Endothelial cell of umbilical vein (primary cell): Measurements from ENCODE around the gene TBX21. TPM values are rescaled to one million over a fixed set of nuclear protein-coding genes. Genes with fewer than 3 reads are reported as not detected.

Source experiments
- BruUV-seq: library from RNA; stranded (reverse); fragments of 400-500 nt; replicated peaks from 2 replicates; lab custom pipeline; 2021; lab: Mats Ljungman, UMichigan
- CTCF ChIA-PET: fragments of 300-600, 350-600 bp; sonication (Branson Sonifier 250); formaldehyde crosslinking; loops from one replicate; lab custom pipeline; 2021; ENCODE audit warnings: antibody characterized with exemption, inconsistent platforms; lab: Charles Lee
- POLR2A ChIA-PET: fragments of 300-600, 350-600 bp; sonication (Branson Sonifier 250); formaldehyde crosslinking; loops from one replicate; lab custom pipeline; 2021; ENCODE audit warnings: antibody characterized with exemption, inconsistent platforms; lab: Charles Lee
- DNase-seq: peaks from one replicate; pipeline ENCODE4 v3.0.0-alpha.2; 2011; ENCODE audit warnings: low read depth, low spot score
- FAIRE-seq: peaks from 2 replicates; lab custom pipeline; 2011; peaks lifted over from hg19 to GRCh38; lab: Jason Lieb, UNC
- H2AFZ ChIP-seq: 2 replicates; pipeline ENCODE4 v1.6.0; 2012; ENCODE audit warnings: low read depth, low read length, control low read depth, inconsistent platforms
- H3K27ac ChIP-seq: 2 replicates; pipeline ENCODE4 v1.5.1; 2011; ENCODE audit warnings: low read depth, mild to moderate bottlenecking, control low read depth, low read length, moderate library complexity; ENCODE audit not compliant: insufficient read depth
- H3K27me3 ChIP-seq, 2 experiments: 2 replicates each; pipeline versions ENCODE4 v1.6.0 to v1.6.1; 2011; ENCODE audit warnings: low read length in 2 of 2, mixed read lengths in 1 of 2; ENCODE audit not compliant: control insufficient read depth in 2 of 2, insufficient read depth in 2 of 2
- H3K36me3 ChIP-seq, 2 experiments: 2 replicates in 1 of 2; 3 replicates in 1 of 2; pipeline ENCODE4 v1.5.1; 2011; ENCODE audit warnings: low read length in 2 of 2, mild to moderate bottlenecking in 1 of 2, moderate library complexity in 1 of 2; ENCODE audit not compliant: control insufficient read depth in 2 of 2, insufficient read depth in 2 of 2; ENCODE audit errors: extremely low read depth in 1 of 2
- H3K4me1 ChIP-seq: 3 replicates; pipeline ENCODE4 v1.5.1; 2011; ENCODE audit warnings: mild to moderate bottlenecking, low read length; ENCODE audit not compliant: control insufficient read depth, insufficient read depth; ENCODE audit errors: extremely low read depth
- H3K4me2 ChIP-seq: 2 replicates; pipeline ENCODE4 v1.6.1; 2011; ENCODE audit warnings: low read length, control low read depth, mixed read lengths; ENCODE audit not compliant: insufficient read depth
- H3K4me3 ChIP-seq, 3 experiments: fragments of 200-600 bp in 1 of 3; sonication (generic), shearing (Covaris generic) in 1 of 3; replicated peaks in 1 of 3; 2 replicates each; pipeline ENCODE4 v1.5.1; 2011 to 2016; ENCODE audit warnings: control low read depth in 3 of 3, low read length in 3 of 3, mild to moderate bottlenecking in 2 of 3, inconsistent platforms in 1 of 3, low read depth in 1 of 3, moderate library complexity in 1 of 3; ENCODE audit not compliant: insufficient read depth in 1 of 3
- H3K79me2 ChIP-seq: 2 replicates; pipeline ENCODE4 v1.6.0; 2012; ENCODE audit warnings: low read length, inconsistent platforms; ENCODE audit not compliant: control insufficient read depth, insufficient read depth
- H3K9ac ChIP-seq: replicated peaks from 2 replicates; pipeline ENCODE3; 2011; ENCODE audit warnings: low read length, control low read depth; ENCODE audit not compliant: insufficient read depth; ENCODE audit errors: extremely low read depth
- H3K9me1 ChIP-seq: replicated peaks from 3 replicates; pipeline ENCODE4 v1.6.0; 2011; ENCODE audit warnings: mild to moderate bottlenecking, low read length; ENCODE audit not compliant: control insufficient read depth, insufficient read depth; ENCODE audit errors: extremely low read depth
- H3K9me3 ChIP-seq: replicated peaks from 2 replicates; pipeline ENCODE4 v1.5.1; 2012; ENCODE audit warnings: low read length, inconsistent platforms; ENCODE audit not compliant: control insufficient read depth, insufficient read depth
- H4K20me1 ChIP-seq: replicated peaks from 2 replicates; pipeline ENCODE3; 2011; ENCODE audit warnings: mild to moderate bottlenecking, low read length; ENCODE audit not compliant: control insufficient read depth, insufficient read depth; ENCODE audit errors: extremely low read depth
- EZH2 ChIP-seq: IDR thresholded peaks from 2 replicates; pipeline ENCODE4 v1.6.1; 2012; ENCODE audit warnings: borderline replicate concordance, low read depth, mild to moderate bottlenecking, moderate library complexity, low read length, inconsistent platforms; ENCODE audit not compliant: severe bottlenecking
- FOS ChIP-seq: IDR thresholded peaks from 2 replicates; pipeline ENCODE4 v1.6.1; 2011; ENCODE audit warnings: mild to moderate bottlenecking, low read length, moderate library complexity, borderline replicate concordance; ENCODE audit not compliant: insufficient read depth
- GATA2 ChIP-seq: IDR thresholded peaks from 2 replicates; pipeline ENCODE4 v1.7.0; 2011; ENCODE audit warnings: low read depth, mild to moderate bottlenecking, moderate library complexity, mixed read lengths, low read length; ENCODE audit not compliant: insufficient read length, insufficient read depth
- JUN ChIP-seq: IDR thresholded peaks from 2 replicates; pipeline ENCODE4 v1.6.1; 2011; ENCODE audit warnings: borderline replicate concordance, low read depth; ENCODE audit not compliant: insufficient read length, insufficient read depth
- MYC ChIP-seq: IDR thresholded peaks from one replicate; pipeline ENCODE4 v1.6.1; 2011; ENCODE audit warnings: mild to moderate bottlenecking, low read depth, low read length
- POLR2A ChIP-seq: IDR thresholded peaks from 2 replicates; pipeline ENCODE4 v1.6.1; 2012; ENCODE audit warnings: low read depth, mild to moderate bottlenecking, control low read depth, low read length
- POLR2AphosphoS5 ChIP-seq: IDR thresholded peaks from 2 replicates; pipeline ENCODE4 v1.6.1; 2012; ENCODE audit warnings: low read depth, mild to moderate bottlenecking, control low read depth, low read length, moderate library complexity; ENCODE audit not compliant: insufficient read depth
- dilution Hi-C: fragments of 300-500 bp; cut with MboI; formaldehyde crosslinking; loops from one replicate; pipeline ENCODE4 v1.15.0; 2019; ENCODE audit warnings: low sequenced_read_pairs; ENCODE audit not compliant: extremely low pct_ligation_motif_present
- intact Hi-C: fragments of 100-400 bp; cut with micrococcal nuclease; formaldehyde crosslinking; loops from one replicate; pipeline ENCODE4 v1.10.0; 2022
- polyA plus RNA-seq, 4 experiments: library from polyadenylated mRNA; depleted of rRNA in 3 of 4; stranded (reverse) in 3 of 4; unstranded in 1 of 4; fragments of >200 nt; gene quantifications; 2 replicates each; pipeline versions ENCODE4 v1.2.1 to v1.2.3, GENCODE V29; 2011 to 2012; ENCODE audit warnings: missing spikeins in 1 of 4
- total RNA-seq: library from RNA; stranded (reverse); gene quantifications from 2 replicates; pipeline ENCODE4 v1.2.3, GENCODE V29; 2021
- TF ChIP-seq, protein P1 (sequence below): IDR thresholded peaks from 2 replicates; pipeline ENCODE4 v1.6.1; 2011; ENCODE audit not compliant: insufficient read depth, insufficient read length
- TF ChIP-seq, protein P2 (sequence below), 2 donors: IDR thresholded peaks; 1 replicate in 1 of 2; 2 replicates in 1 of 2; pipeline ENCODE4 v1.5.1; 2011; ENCODE audit warnings: low read length in 2 of 2, mild to moderate bottlenecking in 2 of 2, moderate library complexity in 2 of 2, control low read depth in 1 of 2, inconsistent platforms in 1 of 2, low read depth in 1 of 2; ENCODE audit not compliant: insufficient read depth in 1 of 2; ENCODE audit errors: extremely low read depth in 1 of 2

Gene TBX21
- total and polyA plus RNA-seq, 2 donors (not counting 3 experiments of a cell fraction or from before 2014, with no cell fraction given), result not detected

- TF ChIP-seq POLR2A (no peak), GATA2 (no peak), POLR2AphosphoS5 (no peak), MYC (no peak), EZH2 (no peak), FOS (no peak), JUN (no peak)
- TF ChIP-seq, protein P1, sequence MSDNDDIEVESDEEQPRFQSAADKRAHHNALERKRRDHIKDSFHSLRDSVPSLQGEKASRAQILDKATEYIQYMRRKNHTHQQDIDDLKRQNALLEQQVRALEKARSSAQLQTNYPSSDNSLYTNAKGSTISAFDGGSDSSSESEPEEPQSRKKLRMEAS, result no peak
- TF ChIP-seq, protein P2, sequence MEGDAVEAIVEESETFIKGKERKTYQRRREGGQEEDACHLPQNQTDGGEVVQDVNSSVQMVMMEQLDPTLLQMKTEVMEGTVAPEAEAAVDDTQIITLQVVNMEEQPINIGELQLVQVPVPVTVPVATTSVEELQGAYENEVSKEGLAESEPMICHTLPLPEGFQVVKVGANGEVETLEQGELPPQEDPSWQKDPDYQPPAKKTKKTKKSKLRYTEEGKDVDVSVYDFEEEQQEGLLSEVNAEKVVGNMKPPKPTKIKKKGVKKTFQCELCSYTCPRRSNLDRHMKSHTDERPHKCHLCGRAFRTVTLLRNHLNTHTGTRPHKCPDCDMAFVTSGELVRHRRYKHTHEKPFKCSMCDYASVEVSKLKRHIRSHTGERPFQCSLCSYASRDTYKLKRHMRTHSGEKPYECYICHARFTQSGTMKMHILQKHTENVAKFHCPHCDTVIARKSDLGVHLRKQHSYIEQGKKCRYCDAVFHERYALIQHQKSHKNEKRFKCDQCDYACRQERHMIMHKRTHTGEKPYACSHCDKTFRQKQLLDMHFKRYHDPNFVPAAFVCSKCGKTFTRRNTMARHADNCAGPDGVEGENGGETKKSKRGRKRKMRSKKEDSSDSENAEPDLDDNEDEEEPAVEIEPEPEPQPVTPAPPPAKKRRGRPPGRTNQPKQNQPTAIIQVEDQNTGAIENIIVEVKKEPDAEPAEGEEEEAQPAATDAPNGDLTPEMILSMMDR (IDR thresholded peaks at IDR 0.05; ENCODE audit: extremely low read depth in 1 of 2, insufficient read depth in 1 of 2, low read depth in 1 of 2, low read length in 2 of 2), result no peak
- H3K4me2 ChIP-seq, result no peak overlapping the region
- H3K9me3 ChIP-seq, result no peaks in the 10 kb centered on the region
- H3K9me1 ChIP-seq, result no peaks in the 10 kb centered on the region
- intact Hi-C loops, result no loop called here
- H4K20me1 ChIP-seq, result no peaks in the 10 kb centered on the region
- DNase-seq (no peak), FAIRE-seq (no peak)
- no peaks in the 10 kb centered on the region for H3K79me2 ChIP-seq
- POLR2A ChIA-PET, result no interaction called here
- no peak overlapping the region for H3K4me3 ChIP-seq
- H3K27me3 ChIP-seq, result peaks cover 9% of the 10 kb centered on the region in 2 experiments
- H2AFZ ChIP-seq, result no peak overlapping the region
- no peak overlapping the region for H3K27ac ChIP-seq
- BruUV-seq, result no TSS peak
- no peak overlapping the region for H3K9ac ChIP-seq
- dilution Hi-C loops, result no loop called here
- no peaks in the 10 kb centered on the region for H3K4me1 ChIP-seq
- CTCF ChIA-PET, result interaction anchor here (1.1 kb wide), 1 partner anchor 12 kb away, joined by 3 read pairs; the partner anchor contains the start of gene TBX21
- H3K36me3 ChIP-seq, result no peaks in the 10 kb centered on the region
These were observed 12.0 kb downstream of the TBX21 start for GRCh38 chr17:47745037-47745380.
